Measurements from ENCODE around the gene DAB2IP.

Gene DAB2IP

DNA sequence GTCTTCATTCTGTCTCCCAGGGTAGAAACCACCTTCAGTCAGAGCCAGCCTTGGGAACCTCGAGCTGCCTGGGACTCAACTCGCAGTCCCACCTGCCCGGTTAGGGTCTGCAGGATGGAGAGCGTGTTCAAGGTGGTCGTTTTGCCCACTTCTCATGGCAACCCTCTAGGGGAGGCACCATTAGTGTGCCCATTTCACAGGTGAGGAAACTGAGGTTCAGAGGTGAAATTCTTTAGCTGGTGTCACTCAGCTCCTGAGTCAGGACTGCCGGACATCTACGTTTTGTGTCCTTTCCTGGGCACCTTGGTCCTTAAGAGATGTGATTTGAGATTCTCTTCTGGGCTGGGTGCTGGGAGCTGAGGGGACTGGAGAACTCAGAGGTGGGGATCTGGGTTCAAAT lies 30.0 kb downstream of the DAB2IP start:
- Histone ChIP-seq H3K36me3 (ENCODE audit: insufficient read depth, low read length) (no peaks in the 10 kb centered on the region), H2AFZ (ENCODE audit: low read depth, low read length) (no peak overlapping the region)

DNA sequence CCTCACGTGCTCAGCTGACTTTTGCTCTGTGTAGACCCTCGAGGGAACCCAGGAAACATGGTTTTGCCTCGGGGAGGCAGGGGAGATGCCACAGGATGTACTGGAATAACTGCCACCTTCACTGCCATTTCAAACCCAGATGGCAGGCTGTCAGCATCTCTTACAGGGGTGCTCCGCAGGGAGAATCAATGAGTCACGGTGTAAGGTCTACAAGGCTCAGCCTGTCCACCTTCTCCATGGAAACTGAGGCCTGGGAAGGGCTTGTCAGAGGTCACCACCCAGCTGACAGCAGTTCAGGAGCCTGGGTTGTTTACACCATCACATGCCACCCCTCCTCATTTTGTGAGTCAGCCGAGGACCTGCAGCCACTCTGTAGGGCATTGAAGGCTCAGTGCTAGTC lies 30.8 kb downstream of the DAB2IP start:
- Histone ChIP-seq H3K4me3 (ENCODE audit: low read depth in 1 of 2, low read length in 2 of 2) (no peak overlapping the region), H3K4me2 (ENCODE audit: insufficient read depth, low read length) (no peak overlapping the region)
- no peak for DNase-seq

More for the DNA sequence above, 30.0 kb downstream of the DAB2IP start:
- no peak for TF ChIP-seq EZH2 (IDR thresholded peaks at IDR 0.05; ENCODE audit: borderline replicate concordance, low read depth, low read length, severe bottlenecking)
- TF ChIP-seq, protein P1, sequence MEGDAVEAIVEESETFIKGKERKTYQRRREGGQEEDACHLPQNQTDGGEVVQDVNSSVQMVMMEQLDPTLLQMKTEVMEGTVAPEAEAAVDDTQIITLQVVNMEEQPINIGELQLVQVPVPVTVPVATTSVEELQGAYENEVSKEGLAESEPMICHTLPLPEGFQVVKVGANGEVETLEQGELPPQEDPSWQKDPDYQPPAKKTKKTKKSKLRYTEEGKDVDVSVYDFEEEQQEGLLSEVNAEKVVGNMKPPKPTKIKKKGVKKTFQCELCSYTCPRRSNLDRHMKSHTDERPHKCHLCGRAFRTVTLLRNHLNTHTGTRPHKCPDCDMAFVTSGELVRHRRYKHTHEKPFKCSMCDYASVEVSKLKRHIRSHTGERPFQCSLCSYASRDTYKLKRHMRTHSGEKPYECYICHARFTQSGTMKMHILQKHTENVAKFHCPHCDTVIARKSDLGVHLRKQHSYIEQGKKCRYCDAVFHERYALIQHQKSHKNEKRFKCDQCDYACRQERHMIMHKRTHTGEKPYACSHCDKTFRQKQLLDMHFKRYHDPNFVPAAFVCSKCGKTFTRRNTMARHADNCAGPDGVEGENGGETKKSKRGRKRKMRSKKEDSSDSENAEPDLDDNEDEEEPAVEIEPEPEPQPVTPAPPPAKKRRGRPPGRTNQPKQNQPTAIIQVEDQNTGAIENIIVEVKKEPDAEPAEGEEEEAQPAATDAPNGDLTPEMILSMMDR (IDR thresholded peaks at IDR 0.05; ENCODE audit: borderline replicate concordance, extremely low read depth, low read length, poor library complexity, severe bottlenecking) = no peak
- ATAC-seq (ENCODE audit: insufficient read depth, low read depth) (no peak), DNase-seq (no peak)
- Histone ChIP-seq H3K4me3 (ENCODE audit: low read depth in 1 of 2, low read length in 2 of 2) (no peak overlapping the region), H3K9ac (ENCODE audit: low read depth, low read length) (no peak overlapping the region), H3K27ac (ENCODE audit: low read length) (no peak overlapping the region), H3K27me3 (ENCODE audit: insufficient read depth, low read length, poor library complexity) (no peaks in the 10 kb centered on the region), H3K4me2 (ENCODE audit: insufficient read depth, low read length) (no peak overlapping the region), H4K20me1 (ENCODE audit: insufficient read depth, low read length) (no peaks in the 10 kb centered on the region), H3K9me3 (ENCODE audit: insufficient read depth, low read length, severe bottlenecking) (no peaks in the 10 kb centered on the region), H3K4me1 (ENCODE audit: insufficient read depth, low read length) (no peaks in the 10 kb centered on the region; the same call in 1 of the 2 replicates), H3K79me2 (ENCODE audit: insufficient read depth, low read length) (no peaks in the 10 kb centered on the region)

DNA sequence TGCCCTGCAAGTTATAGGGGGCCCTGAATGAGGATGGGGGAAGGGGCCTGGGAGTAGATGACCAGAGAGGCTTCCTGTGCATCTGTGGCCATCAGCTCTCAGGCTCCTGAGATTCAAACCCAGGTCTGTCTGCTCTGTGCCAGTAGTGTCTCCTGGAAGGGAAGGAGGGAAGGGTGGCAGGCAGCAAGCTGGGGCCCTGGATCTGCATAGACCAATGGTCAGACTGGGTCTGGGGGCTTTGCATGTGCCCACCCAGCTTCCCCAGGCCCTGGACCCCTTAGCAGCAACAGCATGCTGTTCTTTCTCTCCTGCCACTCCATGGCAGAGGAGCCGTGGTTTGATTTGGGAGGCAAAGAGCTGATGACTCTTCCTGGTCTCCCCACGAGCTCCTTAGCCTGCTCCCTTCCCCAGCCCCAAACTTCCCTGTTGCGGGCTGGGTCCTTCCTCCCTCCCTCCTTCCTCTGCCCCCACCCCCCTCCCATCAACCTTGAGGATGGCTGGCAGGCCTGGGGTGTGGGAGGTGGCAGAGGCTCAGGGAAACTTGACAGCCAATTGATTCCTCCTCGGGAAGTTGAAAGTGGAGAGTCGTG lies 31.6 kb downstream of the DAB2IP start:
- Histone ChIP-seq H3K27ac (ENCODE audit: low read length) (no peak overlapping the region), H3K9ac (ENCODE audit: low read depth, low read length) (no peak overlapping the region), H3K4me3 (ENCODE audit: low read depth in 1 of 2, low read length in 2 of 2) (no peak overlapping the region), H3K27me3 (ENCODE audit: insufficient read depth, low read length, poor library complexity) (no peaks in the 10 kb centered on the region), H3K9me3 (ENCODE audit: insufficient read depth, low read length, severe bottlenecking) (no peaks in the 10 kb centered on the region), H3K79me2 (ENCODE audit: insufficient read depth, low read length) (no peaks in the 10 kb centered on the region), H3K36me3 (ENCODE audit: insufficient read depth, low read length) (no peaks in the 10 kb centered on the region), H4K20me1 (ENCODE audit: insufficient read depth, low read length) (no peaks in the 10 kb centered on the region), H3K4me2 (ENCODE audit: insufficient read depth, low read length) (no peak overlapping the region), H2AFZ (ENCODE audit: low read depth, low read length) (no peak overlapping the region), H3K4me1 (ENCODE audit: insufficient read depth, low read length) (no peaks in the 10 kb centered on the region; the same call in 1 of the 2 replicates)
- TF ChIP-seq, protein P1 (IDR thresholded peaks at IDR 0.05; ENCODE audit: borderline replicate concordance, extremely low read depth, low read length, poor library complexity, severe bottlenecking) = no peak
- TF ChIP-seq EZH2 (IDR thresholded peaks at IDR 0.05; ENCODE audit: borderline replicate concordance, low read depth, low read length, severe bottlenecking) = no peak
- DNase-seq = no peak
- no peak for ATAC-seq (ENCODE audit: insufficient read depth, low read depth)

More for the DNA sequence above, 30.8 kb downstream of the DAB2IP start:
- no peak for ATAC-seq (ENCODE audit: insufficient read depth, low read depth)
- no peaks in the 10 kb centered on the region for H3K79me2 ChIP-seq (ENCODE audit: insufficient read depth, low read length)
- H3K9me3 ChIP-seq (ENCODE audit: insufficient read depth, low read length, severe bottlenecking) = no peaks in the 10 kb centered on the region
- H3K27me3 ChIP-seq (ENCODE audit: insufficient read depth, low read length, poor library complexity) = no peaks in the 10 kb centered on the region
- no peaks in the 10 kb centered on the region; the same call in 1 of the 2 replicates for H3K4me1 ChIP-seq (ENCODE audit: insufficient read depth, low read length)
- H2AFZ ChIP-seq (ENCODE audit: low read depth, low read length) = no peak overlapping the region
- TF ChIP-seq, protein P1 (IDR thresholded peaks at IDR 0.05; ENCODE audit: borderline replicate concordance, extremely low read depth, low read length, poor library complexity, severe bottlenecking) = no peak
- TF ChIP-seq EZH2 (IDR thresholded peaks at IDR 0.05; ENCODE audit: borderline replicate concordance, low read depth, low read length, severe bottlenecking) = no peak
- no peaks in the 10 kb centered on the region for H4K20me1 ChIP-seq (ENCODE audit: insufficient read depth, low read length)
- H3K9ac ChIP-seq (ENCODE audit: low read depth, low read length) = no peak overlapping the region
- H3K36me3 ChIP-seq (ENCODE audit: insufficient read depth, low read length) = no peaks in the 10 kb centered on the region
- H3K27ac ChIP-seq (ENCODE audit: low read length) = no peak overlapping the region

Data from DND-41 (cell line).